T-cell (primary cell): ENCODE data around the gene C17orf114.

Experiments used
- ATAC-seq, 4 experiments: fragments of 200-7000 bp in 3 of 4; fragments of 150-1000 bp in 1 of 4; cut with Tn5 transposase; replicated peaks in 1 of 4; 1 replicate in 3 of 4; 2 replicates in 1 of 4; pipeline ENCODE4 v1.10.0; 2021; ENCODE audit warnings: moderate library complexity in 3 of 4, mild to moderate bottlenecking in 2 of 4, moderate number of reproducible peaks in 1 of 4
- CTCF ChIA-PET, 2 donors: fragments of 300-600 bp; sonication (Branson Sonifier 250); formaldehyde crosslinking; loops; one replicate each; lab custom pipeline; 2022; ENCODE audit warnings: antibody characterized with exemption in 2 of 2; lab: Charles Lee
- POLR2A ChIA-PET, 2 donors: fragments of 300-600 bp; sonication (Branson Sonifier 250); formaldehyde crosslinking; loops; one replicate each; lab custom pipeline; 2022; ENCODE audit warnings: antibody characterized with exemption in 2 of 2; lab: Charles Lee
- DNase-seq, 35 experiments: peaks; one replicate each; pipeline versions ENCODE4 v3.0.0 to v3.0.0-alpha.2; 2013 to 2023
- H3K27ac ChIP-seq: one replicate; pipeline ENCODE4 v1.5.1; 2013; ENCODE audit warnings: low read length
- H3K27me3 ChIP-seq, 2 experiments: replicated peaks in 1 of 2; 1 replicate in 1 of 2; 2 replicates in 1 of 2; pipeline versions ENCODE4 v1.6.1 to v1.7.0; 2013; ENCODE audit warnings: low read length in 1 of 2, mixed read lengths in 1 of 2; ENCODE audit not compliant: control insufficient read depth in 2 of 2, insufficient read depth in 2 of 2; ENCODE audit errors: extremely low read depth in 1 of 2
- H3K36me3 ChIP-seq, 2 donors: 1 replicate in 1 of 2; 2 replicates in 1 of 2; pipeline versions ENCODE4 v1.6.1 to v1.7.0; 2013; ENCODE audit warnings: low read length in 1 of 2; ENCODE audit not compliant: control insufficient read depth in 2 of 2, insufficient read depth in 1 of 2; ENCODE audit errors: extremely low read depth in 1 of 2
- H3K4me1 ChIP-seq, 2 experiments: 1 replicate in 1 of 2; 2 replicates in 1 of 2; pipeline versions ENCODE4 v1.6.1 to v1.7.0; 2013; ENCODE audit warnings: low read length in 2 of 2, mixed read lengths in 1 of 2; ENCODE audit not compliant: insufficient read depth in 2 of 2, control insufficient read depth in 1 of 2; ENCODE audit errors: extremely low read depth in 1 of 2
- H3K4me3 ChIP-seq, 2 donors: 1 replicate in 1 of 2; 2 replicates in 1 of 2; pipeline versions ENCODE4 v1.5.1 to v1.7.0; 2013; ENCODE audit warnings: mild to moderate bottlenecking in 2 of 2, low read length in 1 of 2, moderate library complexity in 1 of 2; ENCODE audit not compliant: control insufficient read depth in 1 of 2; ENCODE audit errors: extremely low read depth in 1 of 2
- H3K9me3 ChIP-seq: 2 replicates; pipeline ENCODE4 v1.7.0; 2013
- H3K27ac Mint-ChIP-seq, 2 donors: one replicate each; pipeline ENCODE4 v1.8.0; 2020 to 2021; ENCODE audit warnings: mild to moderate bottlenecking in 2 of 2, mixed read lengths in 2 of 2
- H3K27me3 Mint-ChIP-seq, 2 donors: one replicate each; pipeline ENCODE4 v1.8.0; 2021 to 2022; ENCODE audit warnings: mixed read lengths in 2 of 2
- H3K36me3 Mint-ChIP-seq: one replicate; pipeline ENCODE4 v1.8.0; 2021; ENCODE audit warnings: mixed read lengths
- H3K4me1 Mint-ChIP-seq, 3 donors: one replicate each; pipeline ENCODE4 v1.8.0; 2020 to 2022; ENCODE audit warnings: mixed read lengths in 3 of 3, mild to moderate bottlenecking in 1 of 3
- H3K4me3 Mint-ChIP-seq, 3 donors: one replicate each; pipeline ENCODE4 v1.8.0; 2020 to 2022; ENCODE audit warnings: mild to moderate bottlenecking in 3 of 3, mixed read lengths in 3 of 3, moderate library complexity in 3 of 3
- H3K9me3 Mint-ChIP-seq, 3 donors: one replicate each; pipeline ENCODE4 v1.8.0; 2020 to 2022; ENCODE audit warnings: mixed read lengths in 3 of 3
- WGBS: methylation state at CpG from one replicate; pipeline ENCODE4 v1.1.5; 2013; ENCODE audit warnings: missing lambda C conversion rate; ENCODE audit not compliant: insufficient coverage; 5-methylcytosine and 5-hydroxymethylcytosine counted together

C17orf114 gene

GRCh38 chr17:4777969-4778760 lies 24.0 kb downstream of the C17orf114 start:
- peaks cover 0 to 34% of the 10 kb centered on the region in 2 experiments for H3K27me3 ChIP-seq
- peaks cover 0 to 5% (median 0%) of the 10 kb centered on the region in 3 donors for H3K4me1 Mint-ChIP-seq
- ChIA-PET POLR2A (no interaction called here), CTCF (no interaction called here)
- H3K27ac ChIP-seq = no peak overlapping the region
- no peaks in the 10 kb centered on the region for H3K4me1 ChIP-seq
- no peaks in the 10 kb centered on the region for H3K9me3 ChIP-seq
- H3K27ac Mint-ChIP-seq = no peak overlapping the region
- no peak overlapping the region for H3K4me3 Mint-ChIP-seq
- ATAC-seq (no peak), DNase-seq (no peak)
- no peaks in the 10 kb centered on the region for H3K36me3 ChIP-seq
- peaks cover 14 to 37% of the 10 kb centered on the region in 2 donors for H3K27me3 Mint-ChIP-seq
- WGBS = 77% methylated on average over 8 of the region's 9 CpGs
- H3K9me3 Mint-ChIP-seq = no peaks in the 10 kb centered on the region
- H3K36me3 Mint-ChIP-seq = no peaks in the 10 kb centered on the region
- H3K4me3 ChIP-seq = no peak overlapping the region

GRCh38 chr17:4772235-4772613 lies 29.9 kb downstream of the C17orf114 start:
- no peak overlapping the region for H3K4me3 ChIP-seq
- H3K27me3 Mint-ChIP-seq = peaks cover 4 to 6% of the 10 kb centered on the region in 2 donors
- CTCF ChIA-PET = interaction anchor here in 1 of 2 donors (0.5 kb wide), 1 partner anchor 104 kb away, joined by 9 read pairs; no protein-coding TSS in a partner anchor
- H3K4me1 ChIP-seq = peaks cover 0 to 11% of the 10 kb centered on the region in 2 experiments
- H3K36me3 Mint-ChIP-seq = no peaks in the 10 kb centered on the region
- no peaks in the 10 kb centered on the region for H3K36me3 ChIP-seq
- no peaks in the 10 kb centered on the region for H3K9me3 Mint-ChIP-seq
- 62% methylated on average over 3 of the region's 10 CpGs for WGBS
- peaks cover 0 to 26% of the 10 kb centered on the region in 2 experiments for H3K27me3 ChIP-seq
- no peaks in the 10 kb centered on the region for H3K9me3 ChIP-seq
- H3K27ac ChIP-seq = no peak overlapping the region
- H3K4me3 Mint-ChIP-seq = no peak overlapping the region
- no peak for DNase-seq
- H3K4me1 Mint-ChIP-seq = peaks cover 7 to 9% (median 7%) of the 10 kb centered on the region in 3 donors
- POLR2A ChIA-PET = no interaction called here
- no peak for ATAC-seq
- H3K27ac Mint-ChIP-seq = no peak overlapping the region

GRCh38 chr17:4771519-4772234 lies 30.5 kb downstream of the C17orf114 start, which contains the start of gene TM4SF5:
Gene TM4SF5 (plus strand): TSS chr17:4771886. CDS start chr17:4771923, 37 bp downstream.
- H3K4me1 ChIP-seq = peaks cover 0 to 11% of the 10 kb centered on the region in 2 experiments
- ChIA-PET CTCF (no interaction called here), POLR2A (no interaction called here)
- H3K9me3 ChIP-seq = no peaks in the 10 kb centered on the region
- WGBS = 45% methylated on average over 10 of the region's 13 CpGs
- ATAC-seq (peak; percentile 44 to 83 (median 70)), DNase-seq (no peak)
- H3K4me3 ChIP-seq = no peak within 1 kb of the TSS
- H3K4me3 Mint-ChIP-seq = no peak within 1 kb of the TSS
- H3K27ac ChIP-seq = no peak within 1 kb of the TSS
- H3K27me3 ChIP-seq = peaks cover 0 to 27% of the 10 kb centered on the region in 2 experiments
- H3K36me3 ChIP-seq = no peaks in the 10 kb centered on the region
- H3K27me3 Mint-ChIP-seq = peaks cover 4 to 6% of the 10 kb centered on the region in 2 donors
- H3K27ac Mint-ChIP-seq = no peak within 1 kb of the TSS
- peaks cover 7 to 9% (median 7%) of the 10 kb centered on the region in 3 donors for H3K4me1 Mint-ChIP-seq
- no peaks in the 10 kb centered on the region for H3K36me3 Mint-ChIP-seq
- no peaks in the 10 kb centered on the region for H3K9me3 Mint-ChIP-seq

- no peak for ATAC-seq
- CTCF ChIA-PET = no interaction called here
Observed at GRCh38 chr17:4769628-4770027, 32.5 kb downstream of the C17orf114 start.

GRCh38 chr17:4768298-4768697 lies 33.8 kb downstream of the C17orf114 start:
- POLR2A ChIA-PET = no interaction called here
- Mint-ChIP-seq H3K27ac (no peak overlapping the region), H3K27me3 (peaks cover 4 to 7% of the 10 kb centered on the region in 2 donors), H3K4me1 (peaks cover 7 to 9% (median 7%) of the 10 kb centered on the region in 3 donors), H3K9me3 (no peaks in the 10 kb centered on the region), H3K4me3 (no peak overlapping the region), H3K36me3 (no peaks in the 10 kb centered on the region)
- Histone ChIP-seq H3K27me3 (peaks cover 0 to 27% of the 10 kb centered on the region in 2 experiments), H3K4me3 (no peak overlapping the region), H3K36me3 (no peaks in the 10 kb centered on the region), H3K9me3 (no peaks in the 10 kb centered on the region), H3K27ac (no peak overlapping the region), H3K4me1 (peaks cover 0 to 11% of the 10 kb centered on the region in 2 experiments)
- CTCF ChIA-PET = no interaction called here
- DNase-seq (no peak), ATAC-seq (no peak)
- WGBS = 96% methylated on average over 3 of the region's 6 CpGs

More at GRCh38 chr17:4769628-4770027, 32.5 kb downstream of the C17orf114 start:
- H3K4me3 Mint-ChIP-seq = no peak overlapping the region
- no peaks in the 10 kb centered on the region for H3K9me3 ChIP-seq
- H3K27ac Mint-ChIP-seq = no peak overlapping the region
- peaks cover 7 to 9% (median 7%) of the 10 kb centered on the region in 3 donors for H3K4me1 Mint-ChIP-seq
- H3K27me3 Mint-ChIP-seq = peaks cover 4 to 5% of the 10 kb centered on the region in 2 donors
- 100% methylated on average over 2 of the region's 2 CpGs for WGBS
- POLR2A ChIA-PET = interaction anchor here in 1 of 2 donors (0.6 kb wide), 1 partner anchor 126 kb away, joined by 13 read pairs; no protein-coding TSS in a partner anchor
- H3K36me3 Mint-ChIP-seq = no peaks in the 10 kb centered on the region
- H3K36me3 ChIP-seq = no peaks in the 10 kb centered on the region
- peaks cover 0 to 27% of the 10 kb centered on the region in 2 experiments for H3K27me3 ChIP-seq
- H3K9me3 Mint-ChIP-seq = no peaks in the 10 kb centered on the region
- DNase-seq = no peak
- no peak overlapping the region for H3K4me3 ChIP-seq
- H3K27ac ChIP-seq = no peak overlapping the region
- peaks cover 0 to 11% of the 10 kb centered on the region in 2 experiments for H3K4me1 ChIP-seq

- ChIA-PET POLR2A (interaction anchor here in 1 of 2 donors (0.7 kb wide), 1 partner anchor 79 kb away, joined by 10 read pairs; no protein-coding TSS in a partner anchor), CTCF (no interaction called here)
- H3K4me1 ChIP-seq = peaks cover 0 to 7% of the 10 kb centered on the region in 2 experiments
- Mint-ChIP-seq H3K4me3 (no peak overlapping the region), H3K27ac (no peak overlapping the region), H3K9me3 (no peaks in the 10 kb centered on the region), H3K27me3 (peaks cover 4 to 7% of the 10 kb centered on the region in 2 donors), H3K36me3 (no peaks in the 10 kb centered on the region), H3K4me1 (peaks cover 4 to 5% (median 4%) of the 10 kb centered on the region in 3 donors)
- H3K27ac ChIP-seq = no peak overlapping the region
- H3K9me3 ChIP-seq = no peaks in the 10 kb centered on the region
- no peak for DNase-seq
- H3K36me3 ChIP-seq = no peaks in the 10 kb centered on the region
- H3K4me3 ChIP-seq = no peak overlapping the region
- 100% methylated on average over 5 of the region's 9 CpGs for WGBS
- ATAC-seq = no peak
- H3K27me3 ChIP-seq = peaks cover 0 to 17% of the 10 kb centered on the region in 2 experiments
Observed at GRCh38 chr17:4766723-4767122, 35.4 kb downstream of the C17orf114 start.
